Measurements from ENCODE around the gene ELFN2.

- TF ChIP-seq CTCF (IDR thresholded peaks at IDR 0.05) = no peak
- no peak for TF ChIP-seq EP300 (IDR thresholded peaks at IDR 0.05; ENCODE audit: low read depth)
- TF ChIP-seq POLR2A (IDR thresholded peaks at IDR 0.05) = no peak
These were observed 14.9 kb upstream of the ELFN2 start for GRCh38 chr22:37442135-37442534.

Measured in transverse colon (tissue), 3 donors.